AG10803 (cell line): ENCODE data around the gene PPTC7.
A peak's percentile ranks its signal among the peaks of the same experiment; 100 is the strongest.

Experiments
- DNase-seq: peaks from one replicate; pipeline ENCODE4 v3.0.0; 2010; ENCODE audit warnings: low read depth
- H3K4me3 ChIP-seq: 2 replicates; pipeline ENCODE4 v1.5.1; 2011; ENCODE audit warnings: mild to moderate bottlenecking, low read length, control low read depth
- TF ChIP-seq, protein P1 (sequence below): conservative IDR thresholded peaks from 2 replicates; pipeline ENCODE4 v1.5.1; 2011; ENCODE audit warnings: mild to moderate bottlenecking, low read length, control low read depth, inconsistent platforms

Gene PPTC7

DNA sequence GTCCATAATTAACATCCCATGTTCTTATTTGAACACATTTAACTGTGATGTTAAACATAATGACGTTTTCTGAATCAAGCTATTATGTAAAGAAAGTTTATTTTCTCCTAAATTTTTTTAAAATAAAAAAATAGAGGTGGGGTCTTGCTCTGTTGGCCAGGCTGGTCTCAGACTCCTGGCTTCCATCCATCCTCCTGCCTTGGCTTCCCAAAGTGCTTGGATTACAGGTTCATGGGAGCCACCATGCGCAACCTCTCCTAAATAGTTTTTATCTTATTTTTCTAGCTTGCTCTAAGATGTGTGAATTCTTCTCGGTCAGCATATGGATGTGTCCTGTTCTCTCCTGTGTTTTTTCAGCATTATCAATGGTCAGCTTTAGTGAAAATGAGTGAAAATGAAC lies 77.8 kb downstream of the PPTC7 start:
- no peak overlapping the region for H3K4me3 ChIP-seq
- DNase-seq = no peak
- TF ChIP-seq, protein P1, sequence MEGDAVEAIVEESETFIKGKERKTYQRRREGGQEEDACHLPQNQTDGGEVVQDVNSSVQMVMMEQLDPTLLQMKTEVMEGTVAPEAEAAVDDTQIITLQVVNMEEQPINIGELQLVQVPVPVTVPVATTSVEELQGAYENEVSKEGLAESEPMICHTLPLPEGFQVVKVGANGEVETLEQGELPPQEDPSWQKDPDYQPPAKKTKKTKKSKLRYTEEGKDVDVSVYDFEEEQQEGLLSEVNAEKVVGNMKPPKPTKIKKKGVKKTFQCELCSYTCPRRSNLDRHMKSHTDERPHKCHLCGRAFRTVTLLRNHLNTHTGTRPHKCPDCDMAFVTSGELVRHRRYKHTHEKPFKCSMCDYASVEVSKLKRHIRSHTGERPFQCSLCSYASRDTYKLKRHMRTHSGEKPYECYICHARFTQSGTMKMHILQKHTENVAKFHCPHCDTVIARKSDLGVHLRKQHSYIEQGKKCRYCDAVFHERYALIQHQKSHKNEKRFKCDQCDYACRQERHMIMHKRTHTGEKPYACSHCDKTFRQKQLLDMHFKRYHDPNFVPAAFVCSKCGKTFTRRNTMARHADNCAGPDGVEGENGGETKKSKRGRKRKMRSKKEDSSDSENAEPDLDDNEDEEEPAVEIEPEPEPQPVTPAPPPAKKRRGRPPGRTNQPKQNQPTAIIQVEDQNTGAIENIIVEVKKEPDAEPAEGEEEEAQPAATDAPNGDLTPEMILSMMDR = no peak

DNA sequence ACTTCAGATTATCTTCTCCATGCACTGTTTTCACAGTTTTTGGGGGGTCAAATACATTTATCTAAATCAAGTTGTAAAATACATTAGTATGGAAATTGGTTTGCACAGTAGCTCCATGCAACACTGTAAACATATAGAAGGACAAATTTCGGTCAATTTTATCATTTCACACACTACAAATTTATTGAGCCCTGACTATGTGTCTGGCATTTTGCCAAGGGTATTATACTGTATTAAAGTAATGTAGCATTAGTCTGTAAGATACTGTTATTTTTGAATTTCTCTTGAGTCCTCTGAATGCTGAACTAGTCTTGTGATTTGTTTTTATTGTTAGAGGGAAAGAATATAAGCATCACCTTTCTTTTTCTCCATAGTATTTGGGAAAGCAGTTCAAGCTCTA lies 79.7 kb downstream of the PPTC7 start:
- TF ChIP-seq, protein P1 = no peak
- no peak overlapping the region for H3K4me3 ChIP-seq
- DNase-seq = no peak

DNA sequence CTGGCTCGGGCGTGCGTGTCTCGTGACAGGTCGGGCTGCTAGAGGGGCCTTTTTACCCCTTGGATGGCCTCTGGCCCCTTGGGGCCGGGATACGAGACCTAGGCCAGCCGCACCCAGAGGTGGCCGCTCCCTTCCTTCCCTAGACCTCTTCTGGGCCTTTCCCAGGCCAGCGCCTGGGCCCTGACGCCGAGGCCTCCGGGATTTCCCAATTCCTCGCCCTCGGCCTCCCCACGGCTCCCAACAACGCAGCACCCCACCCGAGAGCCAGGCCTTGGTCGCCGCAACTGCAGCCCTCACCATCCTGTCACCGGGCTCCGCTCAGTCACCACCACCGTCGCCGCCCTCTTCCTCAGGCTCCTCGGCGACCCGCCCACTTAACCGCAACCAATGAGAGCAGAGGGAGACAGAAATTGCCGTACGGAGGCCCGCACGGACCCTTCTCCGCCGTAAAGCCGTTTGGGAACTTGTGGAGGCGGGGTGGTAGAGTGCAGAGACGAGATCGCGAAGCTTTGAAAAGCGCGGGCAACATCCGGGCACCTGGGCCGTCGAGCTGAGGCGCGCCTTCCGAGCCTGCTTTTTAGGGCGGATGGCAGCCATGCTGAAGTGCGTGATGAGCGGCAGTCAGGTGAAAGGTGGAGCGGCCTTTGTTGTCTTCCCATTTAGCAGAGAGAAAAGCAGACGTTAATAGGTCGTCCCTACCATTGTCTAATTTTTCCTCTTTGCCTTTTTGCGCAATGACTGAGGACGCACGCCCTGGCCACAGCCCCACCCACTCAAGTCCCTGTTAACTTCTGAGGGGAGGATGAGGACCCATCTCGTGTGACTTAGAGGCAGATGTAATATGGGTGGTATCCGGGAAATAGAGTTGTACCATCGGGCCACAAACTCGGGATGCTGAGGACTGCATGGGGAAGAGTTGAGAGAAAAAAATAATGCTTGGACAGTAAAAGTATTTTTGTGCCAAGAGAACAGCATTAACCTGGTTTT lies 81.1 kb downstream of the PPTC7 start, which contains the start of the genes RAD9B and VPS29:
Gene RAD9B (plus strand): TSS at position 580 of the 987 bp plus-strand sequence. CDS start 7 bp downstream, at position 587.
Gene VPS29 (minus strand): TSS at position 360 of the 987 bp plus-strand sequence. CDS start 60 bp downstream, at position 300.
- DNase-seq = peak; percentile 98
- TF ChIP-seq, protein P1 = no peak
- H3K4me3 ChIP-seq = peak within 1 kb of the TSS; percentile 95

DNA sequence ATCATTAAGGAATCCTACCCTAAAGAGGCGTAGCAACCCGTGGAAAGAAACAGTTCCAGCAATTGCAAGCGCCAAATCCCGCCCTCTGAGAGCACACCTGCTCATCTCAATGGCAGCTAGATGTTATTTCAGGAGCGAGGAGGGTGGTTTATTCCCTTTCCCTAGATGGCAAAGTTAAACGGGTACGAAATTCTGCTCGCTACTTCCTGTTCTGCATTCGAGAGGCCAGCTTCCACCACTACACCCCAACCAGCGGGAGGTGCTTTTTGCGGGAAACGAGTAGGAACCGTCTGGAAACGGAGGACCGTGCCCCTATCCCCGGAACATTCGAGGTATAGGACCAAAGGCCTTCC lies 81.7 kb downstream of the PPTC7 start:
- DNase-seq = peak; percentile 46
- TF ChIP-seq, protein P1 = no peak
- H3K4me3 ChIP-seq = peak overlapping the region; percentile 95

DNA sequence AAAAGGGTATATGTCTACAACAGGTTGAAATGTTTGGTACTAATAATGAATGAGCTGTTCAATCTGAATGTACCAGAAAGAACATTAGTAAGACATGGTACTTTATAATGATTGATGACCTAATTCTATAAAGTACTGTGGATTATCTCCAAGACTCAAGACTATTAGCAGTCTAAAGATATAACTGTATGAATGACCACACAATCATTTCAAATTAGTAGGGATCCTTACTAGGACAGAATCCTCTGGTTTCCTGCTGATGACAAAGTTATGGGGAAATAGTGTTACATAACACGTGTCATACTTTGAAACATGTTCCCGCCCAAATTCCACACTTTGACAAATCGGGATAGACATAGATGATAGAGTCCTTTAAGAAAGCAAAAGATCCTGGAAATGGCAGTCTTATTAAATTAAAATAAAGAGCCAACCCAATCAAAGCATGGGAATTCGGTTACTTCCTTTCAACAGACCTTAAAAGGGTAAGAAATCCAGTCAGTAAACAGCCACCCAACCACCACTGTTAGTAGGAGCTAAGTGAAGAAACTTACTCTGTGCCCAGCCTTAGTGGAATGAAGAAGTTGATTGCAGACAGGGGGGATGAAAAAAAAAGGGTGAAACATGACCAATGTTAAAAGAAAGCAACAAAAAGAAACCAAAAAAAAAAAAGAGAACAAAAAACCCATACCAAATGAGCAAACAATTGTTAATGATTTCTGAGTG lies 84.0 kb downstream of the PPTC7 start:
- DNase-seq = peak; percentile 64
- TF ChIP-seq, protein P1 = no peak
- H3K4me3 ChIP-seq = no peak overlapping the region
